WTC11 (cell line): ENCODE data around the gene WDR53. TPM values are rescaled to one million over a fixed set of nuclear protein-coding genes. Genes with fewer than 3 reads are reported as not detected.
A peak's percentile ranks its signal among the peaks of the same experiment; 100 is the strongest.

Experiments used
- CBFB ChIP-seq: sonication (generic); formaldehyde crosslinking; IDR thresholded peaks from 2 replicates; pipeline ENCODE4 v1.8.1; 2022; ENCODE audit warnings: mild to moderate bottlenecking, low read depth, missing genetic modification reagents
- CREB1 ChIP-seq: sonication (generic); formaldehyde crosslinking; IDR thresholded peaks from 2 replicates; pipeline ENCODE4 v1.8.0; 2023; ENCODE audit warnings: mild to moderate bottlenecking, missing genetic modification reagents
- CREM ChIP-seq: sonication (generic); formaldehyde crosslinking; IDR thresholded peaks from 2 replicates; pipeline ENCODE4 v1.8.1; 2022; ENCODE audit warnings: mild to moderate bottlenecking, missing genetic modification reagents, moderate library complexity
- ELF4 ChIP-seq: sonication (generic); formaldehyde crosslinking; IDR thresholded peaks from 2 replicates; pipeline ENCODE4 v1.8.1; 2022; ENCODE audit warnings: low read depth, mild to moderate bottlenecking, moderate library complexity, missing genetic modification reagents
- FOXK1 ChIP-seq: sonication (generic); formaldehyde crosslinking; IDR thresholded peaks from 2 replicates; pipeline ENCODE4 v1.8.0; 2022; ENCODE audit warnings: mild to moderate bottlenecking, moderate library complexity, missing genetic modification reagents
- GABPB1 ChIP-seq: sonication (generic); formaldehyde crosslinking; IDR thresholded peaks from 2 replicates; pipeline ENCODE4 v1.8.1; 2023; ENCODE audit warnings: mild to moderate bottlenecking, missing genetic modification reagents
- GTF2I ChIP-seq: fragments of 250-450 bp; sonication (Bioruptor Pico); conservative IDR thresholded peaks from 2 replicates; pipeline ENCODE4 v1.4.0; 2021; ENCODE audit warnings: mild to moderate bottlenecking
- JAZF1 ChIP-seq: fragments of 250-450 bp; sonication (Bioruptor Pico); IDR thresholded peaks from 2 replicates; pipeline ENCODE4 v1.9.0; 2021; ENCODE audit warnings: moderate library complexity, mild to moderate bottlenecking, inconsistent platforms
- NFYB ChIP-seq: sonication (generic); formaldehyde crosslinking; conservative IDR thresholded peaks from 2 replicates; pipeline ENCODE4 v1.8.0; 2022; ENCODE audit warnings: low read depth, missing genetic modification reagents
- NR1H2 ChIP-seq: sonication (generic); formaldehyde crosslinking; IDR thresholded peaks from 2 replicates; pipeline ENCODE4 v1.9.0; 2021; ENCODE audit warnings: mild to moderate bottlenecking, moderate library complexity, missing genetic modification reagents
- SMAD3 ChIP-seq: sonication (generic); formaldehyde crosslinking; IDR thresholded peaks from 2 replicates; pipeline ENCODE4 v1.8.0; 2022; ENCODE audit warnings: missing genetic modification reagents, mild to moderate bottlenecking, borderline replicate concordance
- SMAD4 ChIP-seq: sonication (generic); formaldehyde crosslinking; IDR thresholded peaks from 2 replicates; pipeline ENCODE4 v1.8.0; 2022; ENCODE audit warnings: mild to moderate bottlenecking, missing genetic modification reagents
- TEAD1 ChIP-seq: sonication (generic); formaldehyde crosslinking; IDR thresholded peaks from 2 replicates; pipeline ENCODE4 v1.8.0; 2022; ENCODE audit warnings: mild to moderate bottlenecking, missing genetic modification reagents
- TEAD4 ChIP-seq: sonication (generic); formaldehyde crosslinking; IDR thresholded peaks from 2 replicates; pipeline ENCODE4 v1.8.0; 2022; ENCODE audit warnings: mild to moderate bottlenecking, missing genetic modification reagents
- ZBTB21 ChIP-seq: sonication (generic); formaldehyde crosslinking; IDR thresholded peaks from 2 replicates; pipeline ENCODE4 v1.8.1; 2023; ENCODE audit warnings: mild to moderate bottlenecking, missing genetic modification reagents, borderline replicate concordance
- ZNF232 ChIP-seq: sonication (generic); formaldehyde crosslinking; IDR thresholded peaks from 2 replicates; pipeline ENCODE4 v1.8.0; 2022; ENCODE audit warnings: mild to moderate bottlenecking, missing genetic modification reagents
- ZNF263 ChIP-seq: sonication (generic); formaldehyde crosslinking; IDR thresholded peaks from 2 replicates; pipeline ENCODE4 v1.8.1; 2022; ENCODE audit warnings: low read depth, mild to moderate bottlenecking, moderate library complexity, missing genetic modification reagents
- ZNF416 ChIP-seq: fragments of 250-450 bp; sonication (Bioruptor Pico); IDR thresholded peaks from 2 replicates; pipeline ENCODE4 v1.9.0; 2021; ENCODE audit warnings: mild to moderate bottlenecking, inconsistent platforms
- total RNA-seq: library from RNA; stranded (reverse); gene quantifications from 3 replicates; pipeline ENCODE4 v1.2.3, GENCODE V29; 2021
- TF ChIP-seq, protein P1 (sequence below): sonication (generic); formaldehyde crosslinking; IDR thresholded peaks from 2 replicates; pipeline ENCODE4 v1.8.0; 2022; ENCODE audit warnings: mild to moderate bottlenecking, missing genetic modification reagents
- TF ChIP-seq, protein P2 (sequence below): sonication (generic); formaldehyde crosslinking; IDR thresholded peaks from 2 replicates; pipeline ENCODE4 v1.8.0; 2022; ENCODE audit warnings: missing genetic modification reagents
- TF ChIP-seq, protein P3 (sequence below): sonication (generic); formaldehyde crosslinking; IDR thresholded peaks from 2 replicates; pipeline ENCODE4 v1.8.1; 2022; ENCODE audit warnings: low read depth, mild to moderate bottlenecking, moderate library complexity, missing genetic modification reagents, borderline replicate concordance
- TF ChIP-seq, protein P4 (sequence below): sonication (generic); formaldehyde crosslinking; IDR thresholded peaks from 2 replicates; pipeline ENCODE4 v1.8.1; 2023; ENCODE audit warnings: mild to moderate bottlenecking, missing genetic modification reagents
- TF ChIP-seq, protein P5 (sequence below): sonication (generic); formaldehyde crosslinking; IDR thresholded peaks from 2 replicates; pipeline ENCODE4 v1.8.1; 2023; ENCODE audit warnings: mild to moderate bottlenecking, missing genetic modification reagents, borderline replicate concordance
- TF ChIP-seq, protein P6 (sequence below): fragments of 250-450 bp; sonication (Bioruptor Pico); IDR thresholded peaks from 2 replicates; pipeline ENCODE4 v1.9.0; 2021; ENCODE audit warnings: moderate library complexity, mild to moderate bottlenecking, inconsistent platforms, borderline replicate concordance
- TF ChIP-seq, protein P7 (sequence below): fragments of 250-450 bp; sonication (Bioruptor Pico); IDR thresholded peaks from 2 replicates; pipeline ENCODE4 v2.1.2; 2022; ENCODE audit warnings: mild to moderate bottlenecking, moderate library complexity

The WDR53 gene
- total RNA-seq, 1 experiment from 2014 or later, result 21.4 TPM

DNA sequence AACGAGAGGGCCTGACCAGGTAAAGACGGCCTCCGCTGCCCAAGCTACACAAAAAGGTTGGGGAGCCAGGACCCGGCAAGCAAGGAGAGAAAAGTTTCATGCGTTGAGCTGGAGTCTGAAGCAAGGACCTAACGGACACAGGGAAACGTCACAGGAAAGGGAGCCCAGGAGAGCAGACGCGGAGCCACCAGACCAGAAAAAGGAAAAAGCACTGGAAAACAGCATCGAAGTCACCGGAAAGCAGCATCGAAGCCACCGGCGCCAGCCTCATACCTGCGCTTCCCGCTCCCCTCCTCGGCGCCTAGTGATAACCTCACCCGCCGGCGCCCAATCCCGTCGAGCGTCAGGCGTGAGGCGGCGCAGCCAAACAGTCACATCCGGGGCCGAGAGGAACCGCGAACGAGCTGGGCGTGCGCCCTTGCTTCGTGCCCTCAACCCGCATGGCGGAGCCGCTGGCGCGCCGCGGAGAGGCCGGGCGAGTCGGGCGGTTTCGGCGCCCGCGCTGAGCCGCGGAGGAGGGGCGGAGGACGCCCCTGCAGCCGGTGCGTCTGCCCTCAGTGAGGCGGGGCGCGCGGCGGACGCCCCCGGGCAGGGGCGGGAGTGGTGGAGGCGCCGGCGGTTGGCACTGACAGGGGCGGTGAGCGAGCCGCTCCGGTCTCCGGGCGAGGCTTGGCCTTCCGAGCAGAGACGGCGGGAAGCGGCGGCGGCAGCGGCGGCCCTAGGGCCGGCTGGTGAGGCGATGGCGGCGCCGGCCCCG is at the start of gene WDR53, which contains the start of gene FBXO45 (continued):
- TF ChIP-seq FOXK1 (CRISPR knock-in tag) (peak; percentile 98), ZNF232 (peak; percentile 71; the same call in 1 of the 2 replicates), NFYB (CRISPR knock-in tag) (peak; percentile 84), ZNF263 (no peak), TEAD1 (CRISPR knock-in tag) (peak; percentile 46), TEAD4 (CRISPR knock-in tag) (no peak), ZNF416 (CRISPR knock-in tag) (no peak), SMAD4 (no peak), CBFB (CRISPR knock-in tag) (peak; percentile 97), ELF4 (CRISPR knock-in tag) (no peak), CREB1 (peak; percentile 92), CREM (CRISPR knock-in tag) (peak; percentile 100), GTF2I (CRISPR knock-in tag) (no peak), ZBTB21 (peak; percentile 57; the same call in 1 of the 2 replicates), JAZF1 (no peak), SMAD3 (CRISPR knock-in tag) (0 out of 2 replicates have a peak, but pooled peaks have one; percentile 30), GABPB1 (CRISPR knock-in tag) (peak; percentile 82), NR1H2 (CRISPR knock-in tag) (no peak)
- TF ChIP-seq, protein P1, sequence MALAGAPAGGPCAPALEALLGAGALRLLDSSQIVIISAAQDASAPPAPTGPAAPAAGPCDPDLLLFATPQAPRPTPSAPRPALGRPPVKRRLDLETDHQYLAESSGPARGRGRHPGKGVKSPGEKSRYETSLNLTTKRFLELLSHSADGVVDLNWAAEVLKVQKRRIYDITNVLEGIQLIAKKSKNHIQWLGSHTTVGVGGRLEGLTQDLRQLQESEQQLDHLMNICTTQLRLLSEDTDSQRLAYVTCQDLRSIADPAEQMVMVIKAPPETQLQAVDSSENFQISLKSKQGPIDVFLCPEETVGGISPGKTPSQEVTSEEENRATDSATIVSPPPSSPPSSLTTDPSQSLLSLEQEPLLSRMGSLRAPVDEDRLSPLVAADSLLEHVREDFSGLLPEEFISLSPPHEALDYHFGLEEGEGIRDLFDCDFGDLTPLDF (CRISPR knock-in tag), result 0 out of 2 replicates have a peak, but pooled peaks have one; percentile 42
- TF ChIP-seq, protein P2, sequence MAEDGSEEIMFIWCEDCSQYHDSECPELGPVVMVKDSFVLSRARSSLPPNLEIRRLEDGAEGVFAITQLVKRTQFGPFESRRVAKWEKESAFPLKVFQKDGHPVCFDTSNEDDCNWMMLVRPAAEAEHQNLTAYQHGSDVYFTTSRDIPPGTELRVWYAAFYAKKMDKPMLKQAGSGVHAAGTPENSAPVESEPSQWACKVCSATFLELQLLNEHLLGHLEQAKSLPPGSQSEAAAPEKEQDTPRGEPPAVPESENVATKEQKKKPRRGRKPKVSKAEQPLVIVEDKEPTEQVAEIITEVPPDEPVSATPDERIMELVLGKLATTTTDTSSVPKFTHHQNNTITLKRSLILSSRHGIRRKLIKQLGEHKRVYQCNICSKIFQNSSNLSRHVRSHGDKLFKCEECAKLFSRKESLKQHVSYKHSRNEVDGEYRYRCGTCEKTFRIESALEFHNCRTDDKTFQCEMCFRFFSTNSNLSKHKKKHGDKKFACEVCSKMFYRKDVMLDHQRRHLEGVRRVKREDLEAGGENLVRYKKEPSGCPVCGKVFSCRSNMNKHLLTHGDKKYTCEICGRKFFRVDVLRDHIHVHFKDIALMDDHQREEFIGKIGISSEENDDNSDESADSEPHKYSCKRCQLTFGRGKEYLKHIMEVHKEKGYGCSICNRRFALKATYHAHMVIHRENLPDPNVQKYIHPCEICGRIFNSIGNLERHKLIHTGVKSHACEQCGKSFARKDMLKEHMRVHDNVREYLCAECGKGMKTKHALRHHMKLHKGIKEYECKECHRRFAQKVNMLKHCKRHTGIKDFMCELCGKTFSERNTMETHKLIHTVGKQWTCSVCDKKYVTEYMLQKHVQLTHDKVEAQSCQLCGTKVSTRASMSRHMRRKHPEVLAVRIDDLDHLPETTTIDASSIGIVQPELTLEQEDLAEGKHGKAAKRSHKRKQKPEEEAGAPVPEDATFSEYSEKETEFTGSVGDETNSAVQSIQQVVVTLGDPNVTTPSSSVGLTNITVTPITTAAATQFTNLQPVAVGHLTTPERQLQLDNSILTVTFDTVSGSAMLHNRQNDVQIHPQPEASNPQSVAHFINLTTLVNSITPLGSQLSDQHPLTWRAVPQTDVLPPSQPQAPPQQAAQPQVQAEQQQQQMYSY, result 0 out of 2 replicates have a peak, but pooled peaks have one; percentile 21
- TF ChIP-seq, protein P3, sequence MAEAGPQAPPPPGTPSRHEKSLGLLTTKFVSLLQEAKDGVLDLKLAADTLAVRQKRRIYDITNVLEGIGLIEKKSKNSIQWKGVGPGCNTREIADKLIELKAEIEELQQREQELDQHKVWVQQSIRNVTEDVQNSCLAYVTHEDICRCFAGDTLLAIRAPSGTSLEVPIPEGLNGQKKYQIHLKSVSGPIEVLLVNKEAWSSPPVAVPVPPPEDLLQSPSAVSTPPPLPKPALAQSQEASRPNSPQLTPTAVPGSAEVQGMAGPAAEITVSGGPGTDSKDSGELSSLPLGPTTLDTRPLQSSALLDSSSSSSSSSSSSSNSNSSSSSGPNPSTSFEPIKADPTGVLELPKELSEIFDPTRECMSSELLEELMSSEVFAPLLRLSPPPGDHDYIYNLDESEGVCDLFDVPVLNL, result peak; percentile 86; the same call in 1 of the 2 replicates
- TF ChIP-seq, protein P4, sequence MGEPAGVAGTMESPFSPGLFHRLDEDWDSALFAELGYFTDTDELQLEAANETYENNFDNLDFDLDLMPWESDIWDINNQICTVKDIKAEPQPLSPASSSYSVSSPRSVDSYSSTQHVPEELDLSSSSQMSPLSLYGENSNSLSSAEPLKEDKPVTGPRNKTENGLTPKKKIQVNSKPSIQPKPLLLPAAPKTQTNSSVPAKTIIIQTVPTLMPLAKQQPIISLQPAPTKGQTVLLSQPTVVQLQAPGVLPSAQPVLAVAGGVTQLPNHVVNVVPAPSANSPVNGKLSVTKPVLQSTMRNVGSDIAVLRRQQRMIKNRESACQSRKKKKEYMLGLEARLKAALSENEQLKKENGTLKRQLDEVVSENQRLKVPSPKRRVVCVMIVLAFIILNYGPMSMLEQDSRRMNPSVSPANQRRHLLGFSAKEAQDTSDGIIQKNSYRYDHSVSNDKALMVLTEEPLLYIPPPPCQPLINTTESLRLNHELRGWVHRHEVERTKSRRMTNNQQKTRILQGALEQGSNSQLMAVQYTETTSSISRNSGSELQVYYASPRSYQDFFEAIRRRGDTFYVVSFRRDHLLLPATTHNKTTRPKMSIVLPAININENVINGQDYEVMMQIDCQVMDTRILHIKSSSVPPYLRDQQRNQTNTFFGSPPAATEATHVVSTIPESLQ (CRISPR knock-in tag), result no peak
- TF ChIP-seq, protein P5, sequence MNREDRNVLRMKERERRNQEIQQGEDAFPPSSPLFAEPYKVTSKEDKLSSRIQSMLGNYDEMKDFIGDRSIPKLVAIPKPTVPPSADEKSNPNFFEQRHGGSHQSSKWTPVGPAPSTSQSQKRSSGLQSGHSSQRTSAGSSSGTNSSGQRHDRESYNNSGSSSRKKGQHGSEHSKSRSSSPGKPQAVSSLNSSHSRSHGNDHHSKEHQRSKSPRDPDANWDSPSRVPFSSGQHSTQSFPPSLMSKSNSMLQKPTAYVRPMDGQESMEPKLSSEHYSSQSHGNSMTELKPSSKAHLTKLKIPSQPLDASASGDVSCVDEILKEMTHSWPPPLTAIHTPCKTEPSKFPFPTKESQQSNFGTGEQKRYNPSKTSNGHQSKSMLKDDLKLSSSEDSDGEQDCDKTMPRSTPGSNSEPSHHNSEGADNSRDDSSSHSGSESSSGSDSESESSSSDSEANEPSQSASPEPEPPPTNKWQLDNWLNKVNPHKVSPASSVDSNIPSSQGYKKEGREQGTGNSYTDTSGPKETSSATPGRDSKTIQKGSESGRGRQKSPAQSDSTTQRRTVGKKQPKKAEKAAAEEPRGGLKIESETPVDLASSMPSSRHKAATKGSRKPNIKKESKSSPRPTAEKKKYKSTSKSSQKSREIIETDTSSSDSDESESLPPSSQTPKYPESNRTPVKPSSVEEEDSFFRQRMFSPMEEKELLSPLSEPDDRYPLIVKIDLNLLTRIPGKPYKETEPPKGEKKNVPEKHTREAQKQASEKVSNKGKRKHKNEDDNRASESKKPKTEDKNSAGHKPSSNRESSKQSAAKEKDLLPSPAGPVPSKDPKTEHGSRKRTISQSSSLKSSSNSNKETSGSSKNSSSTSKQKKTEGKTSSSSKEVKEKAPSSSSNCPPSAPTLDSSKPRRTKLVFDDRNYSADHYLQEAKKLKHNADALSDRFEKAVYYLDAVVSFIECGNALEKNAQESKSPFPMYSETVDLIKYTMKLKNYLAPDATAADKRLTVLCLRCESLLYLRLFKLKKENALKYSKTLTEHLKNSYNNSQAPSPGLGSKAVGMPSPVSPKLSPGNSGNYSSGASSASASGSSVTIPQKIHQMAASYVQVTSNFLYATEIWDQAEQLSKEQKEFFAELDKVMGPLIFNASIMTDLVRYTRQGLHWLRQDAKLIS (CRISPR knock-in tag), result no peak; the same call in 1 of the 2 replicates
- TF ChIP-seq, protein P6, sequence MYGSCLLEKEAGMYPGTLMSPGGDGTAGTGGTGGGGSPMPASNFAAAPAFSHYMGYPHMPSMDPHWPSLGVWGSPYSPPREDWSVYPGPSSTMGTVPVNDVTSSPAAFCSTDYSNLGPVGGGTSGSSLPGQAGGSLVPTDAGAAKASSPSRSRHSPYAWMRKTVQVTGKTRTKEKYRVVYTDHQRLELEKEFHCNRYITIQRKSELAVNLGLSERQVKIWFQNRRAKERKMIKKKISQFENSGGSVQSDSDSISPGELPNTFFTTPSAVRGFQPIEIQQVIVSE (CRISPR knock-in tag), result no peak
- TF ChIP-seq, protein P7, sequence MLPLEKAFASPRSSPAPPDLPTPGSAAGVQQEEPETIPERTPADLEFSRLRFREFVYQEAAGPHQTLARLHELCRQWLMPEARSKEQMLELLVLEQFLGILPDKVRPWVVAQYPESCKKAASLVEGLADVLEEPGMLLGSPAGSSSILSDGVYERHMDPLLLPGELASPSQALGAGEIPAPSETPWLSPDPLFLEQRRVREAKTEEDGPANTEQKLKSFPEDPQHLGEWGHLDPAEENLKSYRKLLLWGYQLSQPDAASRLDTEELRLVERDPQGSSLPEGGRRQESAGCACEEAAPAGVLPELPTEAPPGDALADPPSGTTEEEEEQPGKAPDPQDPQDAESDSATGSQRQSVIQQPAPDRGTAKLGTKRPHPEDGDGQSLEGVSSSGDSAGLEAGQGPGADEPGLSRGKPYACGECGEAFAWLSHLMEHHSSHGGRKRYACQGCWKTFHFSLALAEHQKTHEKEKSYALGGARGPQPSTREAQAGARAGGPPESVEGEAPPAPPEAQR (CRISPR knock-in tag), result no peak
